Natural killer cell treated with Interleukin-12 subunit alpha and Interleukin-12 subunit beta and Interleukin-15 and Interleukin-18, amount 100 ng/mL, for 72 hours (primary cell): ENCODE data around the gene MYO1D. TPM values are rescaled to one million over a fixed set of nuclear protein-coding genes. Genes with fewer than 3 reads are reported as not detected.
"Not testable (repeated sequence)": the region's sequence is repeated elsewhere in the genome, so short reads cannot be mapped to it uniquely, and the experiment has no call there.

Source experiments
- ATAC-seq, 2 donors: fragments of 150-1000 bp; cut with Tn5 transposase in 1 of 2; sonication (Bioruptor Pico), chemical (Tn5 transposase) in 1 of 2; 2 replicates each; pipeline ENCODE4 v1.10.0; 2021
- DNase-seq: peaks from one replicate; pipeline ENCODE4 v3.0.0; 2022; ENCODE audit warnings: low spot score
- H3K27ac Mint-ChIP-seq, 2 donors: 1 replicate in 1 of 2; 2 replicates in 1 of 2; pipeline ENCODE4 v1.8.0; 2022; ENCODE audit warnings: mixed read lengths in 2 of 2, mild to moderate bottlenecking in 1 of 2, moderate library complexity in 1 of 2
- H3K27me3 Mint-ChIP-seq, 2 donors: 1 replicate in 1 of 2; 2 replicates in 1 of 2; pipeline ENCODE4 v1.8.0; 2022; ENCODE audit warnings: mixed read lengths in 2 of 2
- H3K36me3 Mint-ChIP-seq: one replicate; pipeline ENCODE4 v1.8.0; 2022; ENCODE audit warnings: mixed read lengths
- H3K4me1 Mint-ChIP-seq, 2 donors: 1 replicate in 1 of 2; 2 replicates in 1 of 2; pipeline ENCODE4 v1.8.0; 2022; ENCODE audit warnings: low read depth in 2 of 2, mixed read lengths in 2 of 2, mild to moderate bottlenecking in 1 of 2
- H3K4me3 Mint-ChIP-seq: one replicate; pipeline ENCODE4 v1.8.0; 2022; ENCODE audit warnings: mixed read lengths
- H3K9me3 Mint-ChIP-seq: 2 replicates; pipeline ENCODE4 v1.8.0; 2022; ENCODE audit warnings: mixed read lengths
- total RNA-seq, 2 donors: library from RNA; stranded (reverse); gene quantifications; one replicate each; pipeline ENCODE4 v1.2.3, GENCODE V29; 2022

MYO1D gene
- total RNA-seq, 2 donors from 2014 or later, result 25.7 to 25.8 TPM

GRCh38 chr17:32461853-32462617, 414.9 kb downstream of the MYO1D start:
- Mint-ChIP-seq H3K4me3 (no peak overlapping the region), H3K27me3 (no peaks in the 10 kb centered on the region), H3K27ac (peak overlapping the region in 1 of 2 donors; percentile 25), H3K4me1 (peaks cover 14 to 26% of the 10 kb centered on the region in 2 donors), H3K36me3 (peaks cover 38% of the 10 kb centered on the region), H3K9me3 (no peaks in the 10 kb centered on the region)
- ATAC-seq (peak in 1 of 2 donors; percentile 56), DNase-seq (peak; percentile 67)

- no peak for ATAC-seq
- H3K27me3 Mint-ChIP-seq, result no peaks in the 10 kb centered on the region
- no peak overlapping the region for H3K4me3 Mint-ChIP-seq
- DNase-seq, result no peak
- H3K4me1 Mint-ChIP-seq, result peaks cover 14 to 26% of the 10 kb centered on the region in 2 donors
- peaks cover 33% of the 10 kb centered on the region for H3K36me3 Mint-ChIP-seq
- H3K27ac Mint-ChIP-seq, result peak overlapping the region in 1 of 2 donors; percentile 25
- H3K9me3 Mint-ChIP-seq, result no peaks in the 10 kb centered on the region
Measured at GRCh38 chr17:32461498-32461852, 415.4 kb downstream of the MYO1D start.

DNA sequence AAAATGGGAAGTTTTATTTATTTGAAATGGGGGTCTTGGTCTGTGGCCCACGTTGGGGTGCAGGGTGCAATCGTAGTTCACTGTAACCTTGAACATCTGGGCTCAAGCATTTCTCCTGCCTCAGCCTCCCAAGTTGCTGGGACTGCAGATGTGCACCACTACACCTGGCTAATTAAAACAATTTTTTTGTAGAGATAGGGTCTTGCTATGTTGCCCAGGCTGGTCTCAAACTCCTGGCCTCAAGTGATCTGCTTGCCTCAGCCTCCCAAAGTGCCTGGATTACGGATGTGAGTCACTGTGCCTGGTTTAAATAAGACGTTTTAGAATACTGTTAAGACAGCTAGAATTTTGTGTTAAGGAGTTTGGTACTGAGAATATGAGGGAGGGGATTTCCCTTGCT, 416.9 kb downstream of the MYO1D start:
- no peaks in the 10 kb centered on the region for H3K27me3 Mint-ChIP-seq
- peaks cover 33% of the 10 kb centered on the region for H3K36me3 Mint-ChIP-seq

GRCh38 chr17:32458371-32458770, 418.6 kb downstream of the MYO1D start:
- H3K27ac Mint-ChIP-seq, result no peak overlapping the region
- peaks cover 14 to 34% of the 10 kb centered on the region in 2 donors for H3K4me1 Mint-ChIP-seq
- DNase-seq, result no peak
- no peak for ATAC-seq
- H3K27me3 Mint-ChIP-seq, result no peaks in the 10 kb centered on the region
- peaks cover 43% of the 10 kb centered on the region for H3K36me3 Mint-ChIP-seq
- H3K9me3 Mint-ChIP-seq, result no peaks in the 10 kb centered on the region
- no peak overlapping the region for H3K4me3 Mint-ChIP-seq

More for the DNA sequence above, 416.9 kb downstream of the MYO1D start:
- ATAC-seq, result no peak
- DNase-seq, result no peak
- Mint-ChIP-seq H3K9me3 (no peaks in the 10 kb centered on the region), H3K4me3 (no peak overlapping the region), H3K4me1 (peaks cover 14 to 26% of the 10 kb centered on the region in 2 donors), H3K27ac (peak overlapping the region in 1 of 2 donors; percentile 32)

- H3K27ac Mint-ChIP-seq, result no peak overlapping the region
Measured at GRCh38 chr17:32453370-32453769, 423.6 kb downstream of the MYO1D start.

DNA sequence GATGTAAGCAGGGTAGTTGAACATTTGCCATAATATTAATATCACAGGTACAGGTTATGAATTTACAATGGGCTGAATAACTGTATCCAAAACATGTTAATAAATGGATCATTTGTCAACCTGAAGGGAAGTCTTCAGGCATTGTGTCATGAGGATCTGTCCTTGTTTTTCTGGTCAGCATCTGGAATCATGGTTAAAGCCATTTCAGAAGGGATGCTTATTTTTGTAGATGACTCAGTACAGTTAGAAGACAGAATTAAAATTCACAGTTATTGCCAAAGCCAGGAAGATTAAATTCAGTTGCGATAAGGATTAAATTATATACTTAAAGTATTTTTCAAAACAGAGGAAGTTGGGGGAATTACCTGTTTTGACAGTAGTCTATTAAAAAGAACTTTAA, 424.6 kb downstream of the MYO1D start:
- H3K4me1 Mint-ChIP-seq, result peaks cover 18 to 20% of the 10 kb centered on the region in 2 donors
- H3K27me3 Mint-ChIP-seq, result no peaks in the 10 kb centered on the region
- H3K9me3 Mint-ChIP-seq, result no peaks in the 10 kb centered on the region
- ATAC-seq, result no peak
- H3K4me3 Mint-ChIP-seq, result no peak overlapping the region
- no peak for DNase-seq
- H3K36me3 Mint-ChIP-seq, result peaks cover 40% of the 10 kb centered on the region
- H3K27ac Mint-ChIP-seq, result no peak overlapping the region

More at GRCh38 chr17:32453370-32453769, 423.6 kb downstream of the MYO1D start:
- peaks cover 18 to 22% of the 10 kb centered on the region in 2 donors for H3K4me1 Mint-ChIP-seq
- H3K36me3 Mint-ChIP-seq, result peaks cover 45% of the 10 kb centered on the region
- no peak for DNase-seq
- H3K27me3 Mint-ChIP-seq, result no peaks in the 10 kb centered on the region
- no peaks in the 10 kb centered on the region for H3K9me3 Mint-ChIP-seq
- no peak overlapping the region for H3K4me3 Mint-ChIP-seq
- ATAC-seq, result no peak

DNA sequence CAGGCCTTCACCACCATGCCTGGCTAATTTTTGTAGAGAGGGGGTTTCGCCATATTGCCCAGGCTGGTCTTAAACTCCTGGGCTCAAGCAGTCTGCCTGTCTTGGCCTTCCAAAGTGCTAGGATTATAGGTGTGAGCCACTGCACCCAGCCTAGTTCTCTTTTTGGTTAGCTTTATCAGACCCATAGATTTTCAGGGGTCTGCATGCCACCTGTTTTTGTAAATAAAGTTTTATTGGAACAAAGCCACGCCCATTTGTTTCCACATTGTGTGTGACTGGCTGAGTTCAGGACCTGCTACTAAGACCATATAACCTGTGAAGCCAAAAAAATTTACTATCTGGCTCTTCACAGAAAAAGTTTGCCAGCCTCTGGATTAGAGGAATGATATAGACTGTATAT, 425.0 kb downstream of the MYO1D start:
- Mint-ChIP-seq H3K27ac (no peak overlapping the region), H3K36me3 (peaks cover 44% of the 10 kb centered on the region), H3K27me3 (no peaks in the 10 kb centered on the region), H3K9me3 (no peaks in the 10 kb centered on the region), H3K4me1 (peaks cover 22 to 24% of the 10 kb centered on the region in 2 donors), H3K4me3 (no peak overlapping the region)
- no peak for DNase-seq
- ATAC-seq, result no peak

DNA sequence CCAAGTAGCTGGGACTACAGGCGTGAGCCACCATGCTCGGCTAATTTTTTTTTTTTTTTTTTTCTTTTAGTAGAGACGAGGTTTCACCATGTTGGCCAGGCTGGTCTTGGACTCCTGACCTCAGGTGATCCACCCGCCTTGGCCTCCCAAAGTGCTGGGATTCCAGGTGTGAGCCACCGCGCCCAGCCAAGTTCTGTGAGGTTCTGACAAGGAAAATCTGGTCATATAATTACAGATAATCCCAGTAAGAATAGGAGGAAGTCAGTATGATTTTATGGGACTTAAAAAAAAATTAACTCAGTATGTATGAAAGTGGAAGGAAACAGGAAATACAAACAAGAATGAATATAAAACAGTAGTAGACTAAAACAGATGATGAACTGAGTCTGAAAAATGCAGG, 426.5 kb downstream of the MYO1D start:
- ATAC-seq, H3K9me3 Mint-ChIP-seq, H3K4me3 Mint-ChIP-seq, H3K27me3 Mint-ChIP-seq, H3K27ac Mint-ChIP-seq, DNase-seq: not testable (repeated sequence)
- H3K4me1 Mint-ChIP-seq, result peaks cover 34 to 37% of the 10 kb centered on the region in 2 donors
- H3K36me3 Mint-ChIP-seq, result peaks cover 55% of the 10 kb centered on the region

- no peak overlapping the region for H3K27ac Mint-ChIP-seq
Measured at GRCh38 chr17:32449963-32450362, 427.0 kb downstream of the MYO1D start.

DNA sequence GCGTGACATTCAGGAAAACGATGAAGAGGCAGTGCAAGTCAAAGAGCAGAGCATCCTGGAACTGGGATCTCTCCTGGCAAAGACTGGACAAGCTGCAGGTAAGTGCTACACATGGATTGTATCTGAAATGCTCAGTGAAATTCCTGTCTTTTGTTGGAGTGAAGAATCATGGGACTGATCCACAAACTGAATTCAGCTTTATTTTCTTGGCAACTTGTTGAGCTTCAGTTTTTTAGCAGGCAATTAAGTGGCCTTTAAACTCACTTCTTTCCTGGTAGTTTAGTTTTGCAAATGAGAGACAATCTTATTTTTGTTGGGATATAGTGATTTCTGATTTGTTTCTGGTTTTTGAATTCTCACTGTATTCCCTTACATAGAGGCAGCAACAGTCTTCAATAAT, 430.0 kb downstream of the MYO1D start:
- peaks cover 31 to 39% of the 10 kb centered on the region in 2 donors for H3K4me1 Mint-ChIP-seq
- DNase-seq (no peak), ATAC-seq (no peak)
- no peaks in the 10 kb centered on the region for H3K27me3 Mint-ChIP-seq
- peak overlapping the region; percentile 80 to 89 for H3K27ac Mint-ChIP-seq
- H3K9me3 Mint-ChIP-seq, result no peaks in the 10 kb centered on the region
- peaks cover 28% of the 10 kb centered on the region for H3K36me3 Mint-ChIP-seq
- peak overlapping the region; percentile 90 for H3K4me3 Mint-ChIP-seq

More at GRCh38 chr17:32449963-32450362, 427.0 kb downstream of the MYO1D start:
- no peak for ATAC-seq
- Mint-ChIP-seq H3K4me3 (no peak overlapping the region), H3K36me3 (peaks cover 55% of the 10 kb centered on the region), H3K4me1 (peaks cover 38 to 41% of the 10 kb centered on the region in 2 donors), H3K27me3 (no peaks in the 10 kb centered on the region), H3K9me3 (no peaks in the 10 kb centered on the region)
- no peak for DNase-seq

DNA sequence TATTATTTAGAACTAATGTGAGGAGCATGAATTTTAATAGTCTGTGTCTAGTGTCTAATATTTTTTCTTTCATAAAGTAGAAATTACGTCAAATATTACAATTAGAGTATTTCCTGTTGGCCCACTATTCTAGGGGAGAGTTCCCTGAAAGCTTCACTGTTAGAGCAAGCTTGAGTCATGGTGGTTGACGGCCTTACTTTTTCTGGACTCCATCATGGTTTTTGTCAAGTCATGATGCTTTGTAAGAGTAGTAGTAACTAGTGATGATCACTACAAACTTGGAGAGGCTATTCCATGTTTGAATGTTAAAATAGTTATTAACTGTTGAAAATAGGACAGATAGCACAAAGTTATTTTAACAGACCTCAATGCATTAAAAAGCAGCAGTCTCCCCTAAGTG, 431.0 kb downstream of the MYO1D start:
- DNase-seq (no peak), ATAC-seq (no peak)
- Mint-ChIP-seq H3K4me1 (peaks cover 31 to 39% of the 10 kb centered on the region in 2 donors), H3K27me3 (no peaks in the 10 kb centered on the region), H3K36me3 (peaks cover 28% of the 10 kb centered on the region), H3K9me3 (no peaks in the 10 kb centered on the region), H3K27ac (peak overlapping the region; percentile 80 to 89), H3K4me3 (peak overlapping the region; percentile 90)

- peak overlapping the region; percentile 90 for H3K4me3 Mint-ChIP-seq
- no peak for DNase-seq
- H3K9me3 Mint-ChIP-seq, result no peaks in the 10 kb centered on the region
- peaks cover 31 to 36% of the 10 kb centered on the region in 2 donors for H3K4me1 Mint-ChIP-seq
- ATAC-seq, result no peak
- peak overlapping the region; percentile 80 to 89 for H3K27ac Mint-ChIP-seq
- peaks cover 28% of the 10 kb centered on the region for H3K36me3 Mint-ChIP-seq
- no peaks in the 10 kb centered on the region for H3K27me3 Mint-ChIP-seq
Measured at GRCh38 chr17:32445497-32445896, 431.4 kb downstream of the MYO1D start.

- H3K27ac Mint-ChIP-seq, result peak overlapping the region; percentile 80 to 89
- ATAC-seq (peak; percentile 4 to 35), DNase-seq (peak; percentile 63)
- H3K9me3 Mint-ChIP-seq, result no peaks in the 10 kb centered on the region
- no peaks in the 10 kb centered on the region for H3K27me3 Mint-ChIP-seq
- H3K4me1 Mint-ChIP-seq, result peaks cover 31 to 35% of the 10 kb centered on the region in 2 donors
- peaks cover 28% of the 10 kb centered on the region for H3K36me3 Mint-ChIP-seq
- peak overlapping the region; percentile 90 for H3K4me3 Mint-ChIP-seq
Measured at GRCh38 chr17:32445074-32445415, 431.9 kb downstream of the MYO1D start.

DNA sequence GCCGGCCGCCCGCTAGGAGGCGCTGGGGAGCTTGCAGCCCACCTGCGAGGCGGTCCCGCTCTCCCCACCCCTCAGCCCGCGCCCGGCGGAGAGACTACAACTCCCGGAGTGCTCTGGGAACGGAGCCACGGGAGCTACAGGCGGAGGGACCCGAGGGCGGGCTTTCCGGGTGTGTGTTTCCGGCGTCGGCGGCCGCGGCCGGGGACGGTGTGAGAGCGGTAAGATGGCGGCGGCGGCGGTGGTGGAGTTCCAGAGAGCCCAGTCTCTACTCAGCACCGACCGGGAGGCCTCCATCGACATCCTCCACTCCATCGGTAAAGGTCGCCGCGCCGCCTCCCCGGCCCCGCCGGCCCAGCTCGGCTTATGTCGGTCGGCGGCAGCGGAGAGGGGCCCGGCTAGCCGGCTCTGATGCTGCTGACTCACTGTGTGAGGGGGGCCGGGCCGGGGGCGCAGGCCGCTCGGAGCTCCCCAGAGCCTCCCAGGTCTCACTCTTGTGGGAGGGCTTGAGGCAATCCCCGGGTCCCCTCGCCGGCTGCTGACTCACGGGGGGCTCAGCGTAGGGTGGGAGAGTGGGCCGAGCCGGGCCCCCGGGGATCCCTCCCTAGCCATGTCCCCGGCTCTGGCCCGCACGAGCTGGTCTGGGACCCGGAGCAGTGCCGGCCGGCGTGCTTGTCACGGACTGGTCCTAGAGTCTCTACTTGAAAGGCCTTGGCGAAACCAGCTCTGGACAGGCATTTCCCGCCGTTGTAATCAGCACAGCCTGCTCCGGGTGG, 432.4 kb downstream of the MYO1D start, which contains the start of gene PSMD11:
PSMD11 (plus strand) TSS at position 210 of the 773 bp plus-strand sequence; CDS start at position 224, 14 bp downstream.
- DNase-seq (peak; percentile 99), ATAC-seq (peak; percentile 98 to 99)
- Mint-ChIP-seq H3K9me3 (no peaks in the 10 kb centered on the region), H3K4me1 (peaks cover 28 to 31% of the 10 kb centered on the region in 2 donors), H3K27ac (peak within 1 kb of the TSS; percentile 80 to 89), H3K36me3 (peaks cover 26% of the 10 kb centered on the region), H3K27me3 (no peaks in the 10 kb centered on the region), H3K4me3 (peak within 1 kb of the TSS; percentile 90)
